CD4-positive, CD25-positive, alpha-beta regulatory T cell (primary cell): ENCODE data around the gene FSHB. TPM values are rescaled to one million over a fixed set of nuclear protein-coding genes. Genes with fewer than 3 reads are reported as not detected.
A peak's percentile ranks its signal among the peaks of the same experiment; 100 is the strongest.
"Not testable (repeated sequence)": the region's sequence is repeated elsewhere in the genome, so short reads cannot be mapped to it uniquely, and the experiment has no call there.

Experiments
- ATAC-seq, 2 donors: fragments of 150-1000 bp; cut with Tn5 transposase; one replicate each; pipeline ENCODE4 v1.10.0; 2021; ENCODE audit warnings: low read depth in 2 of 2, moderate number of reproducible peaks in 2 of 2, moderate library complexity in 1 of 2
- DNase-seq, 3 donors: peaks; one replicate each; pipeline versions ENCODE4 v3.0.0 to v3.0.0-alpha.2; 2012 to 2022; ENCODE audit warnings: mixed read lengths in 1 of 3
- H3K27ac ChIP-seq: one replicate; pipeline ENCODE4 v1.7.0; 2013; ENCODE audit warnings: mild to moderate bottlenecking, low read length; ENCODE audit not compliant: insufficient read depth, poor library complexity, severe bottlenecking
- H3K27me3 ChIP-seq: one replicate; pipeline ENCODE4 v1.7.0; 2013; ENCODE audit warnings: low read length; ENCODE audit not compliant: control insufficient read depth, insufficient read depth
- H3K36me3 ChIP-seq: one replicate; pipeline ENCODE4 v1.7.0; 2013; ENCODE audit warnings: mild to moderate bottlenecking, low read length, moderate library complexity; ENCODE audit not compliant: control insufficient read depth, insufficient read depth
- H3K4me1 ChIP-seq: 2 replicates; pipeline ENCODE4 v1.7.0; 2013; ENCODE audit warnings: mild to moderate bottlenecking, low read length; ENCODE audit not compliant: insufficient read depth, control insufficient read depth, poor library complexity, severe bottlenecking
- H3K4me3 ChIP-seq: one replicate; pipeline ENCODE4 v1.7.0; 2013; ENCODE audit warnings: low read depth, mild to moderate bottlenecking, low read length, moderate library complexity
- H3K9me3 ChIP-seq, 2 experiments: 1 replicate in 1 of 2; 2 replicates in 1 of 2; pipeline ENCODE4 v1.7.0; 2013; ENCODE audit warnings: low read length in 2 of 2, mild to moderate bottlenecking in 1 of 2, moderate library complexity in 1 of 2; ENCODE audit not compliant: control insufficient read depth in 2 of 2
- H3K27ac Mint-ChIP-seq, 3 donors: one replicate each; pipeline ENCODE4 v1.8.0; 2020 to 2022; ENCODE audit warnings: mild to moderate bottlenecking in 3 of 3, mixed read lengths in 3 of 3, moderate library complexity in 2 of 3
- H3K27me3 Mint-ChIP-seq: one replicate; pipeline ENCODE4 v1.8.0; 2022; ENCODE audit warnings: mild to moderate bottlenecking, mixed read lengths
- H3K36me3 Mint-ChIP-seq: one replicate; pipeline ENCODE4 v1.8.0; 2020; ENCODE audit warnings: mixed read lengths
- H3K4me1 Mint-ChIP-seq, 4 donors: one replicate each; pipeline ENCODE4 v1.8.0; 2020 to 2022; ENCODE audit warnings: mixed read lengths in 4 of 4, mild to moderate bottlenecking in 1 of 4
- H3K4me3 Mint-ChIP-seq, 4 donors: one replicate each; pipeline ENCODE4 v1.8.0; 2020 to 2022; ENCODE audit warnings: mild to moderate bottlenecking in 4 of 4, mixed read lengths in 4 of 4, moderate library complexity in 3 of 4
- H3K9me3 Mint-ChIP-seq, 7 donors: one replicate each; pipeline ENCODE4 v1.8.0; 2020 to 2022; ENCODE audit warnings: mixed read lengths in 7 of 7, mild to moderate bottlenecking in 3 of 7, moderate library complexity in 2 of 7
- polyA plus RNA-seq, 4 donors: library from polyadenylated mRNA; unstranded; fragments of 300-500 nt; fragmentation: Illumina TruSeq; gene quantifications; one replicate each; pipeline ENCODE4 v1.2.3, GENCODE V29; 2021
- total RNA-seq: library from RNA; stranded (reverse); gene quantifications from one replicate; pipeline ENCODE4 v1.2.3, GENCODE V29; 2022

FSHB gene
- total RNA-seq (not detected), polyA plus RNA-seq (not detected)

GRCh38 chr11:30230714-30231113 is at the start of gene FSHB:
Gene FSHB, plus strand, starts transcription at chr11:30231014. Its CDS starts 889 bp downstream, at chr11:30231903.
- H3K9me3 Mint-ChIP-seq = peaks cover 0 to 8% (median 5%) of the 10 kb centered on the region in 7 donors
- H3K4me1 ChIP-seq = no peaks in the 10 kb centered on the region
- H3K27ac ChIP-seq = no peak within 1 kb of the TSS
- no peak within 1 kb of the TSS for H3K4me3 ChIP-seq
- H3K36me3 ChIP-seq = no peaks in the 10 kb centered on the region
- no peaks in the 10 kb centered on the region for H3K27me3 ChIP-seq
- H3K4me3 Mint-ChIP-seq = no peak within 1 kb of the TSS
- H3K27ac Mint-ChIP-seq = no peak within 1 kb of the TSS
- no peak for ATAC-seq
- DNase-seq = no peak
- no peaks in the 10 kb centered on the region for H3K9me3 ChIP-seq
- H3K36me3 Mint-ChIP-seq = no peaks in the 10 kb centered on the region
- no peaks in the 10 kb centered on the region for H3K27me3 Mint-ChIP-seq
- no peaks in the 10 kb centered on the region for H3K4me1 Mint-ChIP-seq

- ATAC-seq = no peak
- Histone ChIP-seq H3K27ac (no peak overlapping the region), H3K9me3 (no peaks in the 10 kb centered on the region), H3K4me3 (no peak overlapping the region), H3K4me1 (no peaks in the 10 kb centered on the region), H3K27me3 (no peaks in the 10 kb centered on the region), H3K36me3 (no peaks in the 10 kb centered on the region)
- Mint-ChIP-seq H3K4me1 (no peaks in the 10 kb centered on the region), H3K9me3 (peaks cover 0 to 8% (median 5%) of the 10 kb centered on the region in 7 donors), H3K27ac (no peak overlapping the region), H3K36me3 (no peaks in the 10 kb centered on the region), H3K27me3 (no peaks in the 10 kb centered on the region), H3K4me3 (no peak overlapping the region)
- no peak for DNase-seq
Observed at GRCh38 chr11:30186748-30187147, 44.1 kb upstream of the FSHB start.

GRCh38 chr11:30192620-30193019 is 38.2 kb upstream of the FSHB start:
- H3K27ac Mint-ChIP-seq = no peak overlapping the region
- no peaks in the 10 kb centered on the region for H3K9me3 ChIP-seq
- H3K27me3 Mint-ChIP-seq = no peaks in the 10 kb centered on the region
- DNase-seq (no peak), ATAC-seq (no peak)
- H3K36me3 Mint-ChIP-seq = no peaks in the 10 kb centered on the region
- H3K27ac ChIP-seq = no peak overlapping the region
- H3K4me1 ChIP-seq = no peaks in the 10 kb centered on the region
- H3K36me3 ChIP-seq = no peaks in the 10 kb centered on the region
- peaks cover 4% of the 10 kb centered on the region for H3K27me3 ChIP-seq
- no peak overlapping the region for H3K4me3 ChIP-seq
- peaks cover 0 to 3% (median 1%) of the 10 kb centered on the region in 7 donors for H3K9me3 Mint-ChIP-seq
- no peaks in the 10 kb centered on the region for H3K4me1 Mint-ChIP-seq
- H3K4me3 Mint-ChIP-seq = no peak overlapping the region

- peak in 1 of 3 donors; percentile 21 for DNase-seq
- Mint-ChIP-seq H3K27ac (no peak overlapping the region), H3K27me3 (no peaks in the 10 kb centered on the region), H3K4me1 (no peaks in the 10 kb centered on the region), H3K9me3 (peaks cover 0 to 3% (median 0%) of the 10 kb centered on the region in 7 donors), H3K36me3 (no peaks in the 10 kb centered on the region), H3K4me3 (no peak overlapping the region)
- ATAC-seq = no peak
- Histone ChIP-seq H3K4me3 (no peak overlapping the region), H3K4me1 (no peaks in the 10 kb centered on the region), H3K27me3 (peaks cover 4% of the 10 kb centered on the region), H3K36me3 (no peaks in the 10 kb centered on the region), H3K9me3 (no peaks in the 10 kb centered on the region), H3K27ac (no peak overlapping the region)
Observed at GRCh38 chr11:30196400-30197206, 34.2 kb upstream of the FSHB start.

GRCh38 chr11:30197869-30198268 is 32.9 kb upstream of the FSHB start:
- Histone ChIP-seq H3K27me3 (no peaks in the 10 kb centered on the region), H3K27ac (no peak overlapping the region), H3K9me3 (no peaks in the 10 kb centered on the region), H3K36me3 (no peaks in the 10 kb centered on the region), H3K4me1 (no peaks in the 10 kb centered on the region), H3K4me3 (no peak overlapping the region)
- H3K9me3 Mint-ChIP-seq = peaks cover 0 to 4% (median 0%) of the 10 kb centered on the region in 7 donors
- no peaks in the 10 kb centered on the region for H3K27me3 Mint-ChIP-seq
- H3K27ac Mint-ChIP-seq = no peak overlapping the region
- H3K4me1 Mint-ChIP-seq = no peaks in the 10 kb centered on the region
- ATAC-seq (no peak), DNase-seq (no peak)
- H3K4me3 Mint-ChIP-seq = no peak overlapping the region
- no peaks in the 10 kb centered on the region for H3K36me3 Mint-ChIP-seq

GRCh38 chr11:30202989-30203388 is 27.8 kb upstream of the FSHB start:
- H3K9me3 Mint-ChIP-seq, H3K9me3 ChIP-seq, H3K27me3 Mint-ChIP-seq, H3K36me3 Mint-ChIP-seq, DNase-seq, H3K27ac ChIP-seq, H3K36me3 ChIP-seq, ATAC-seq, H3K4me1 ChIP-seq, H3K4me3 Mint-ChIP-seq, H3K4me1 Mint-ChIP-seq, H3K4me3 ChIP-seq, H3K27ac Mint-ChIP-seq, H3K27me3 ChIP-seq: not testable (repeated sequence)

GRCh38 chr11:30203850-30204249 is 27.0 kb upstream of the FSHB start:
- H3K4me3 Mint-ChIP-seq = no peak overlapping the region
- H3K9me3 Mint-ChIP-seq = peaks cover 0 to 6% (median 0%) of the 10 kb centered on the region in 7 donors
- no peak overlapping the region for H3K4me3 ChIP-seq
- no peak overlapping the region for H3K27ac Mint-ChIP-seq
- H3K27me3 ChIP-seq = no peaks in the 10 kb centered on the region
- no peaks in the 10 kb centered on the region for H3K4me1 ChIP-seq
- DNase-seq = no peak
- no peaks in the 10 kb centered on the region for H3K36me3 ChIP-seq
- H3K9me3 ChIP-seq = no peaks in the 10 kb centered on the region
- no peaks in the 10 kb centered on the region for H3K27me3 Mint-ChIP-seq
- no peak for ATAC-seq
- no peaks in the 10 kb centered on the region for H3K36me3 Mint-ChIP-seq
- peaks cover 0 to 1% (median 0%) of the 10 kb centered on the region in 4 donors for H3K4me1 Mint-ChIP-seq
- H3K27ac ChIP-seq = no peak overlapping the region
